DOHH2 (cell line): ENCODE results near the gene TLE3.

Experiments
- EZH2phosphoT487 ChIP-seq: fragments of 200-600 bp; sonication (generic); IDR thresholded peaks from 2 replicates; pipeline ENCODE4 v1.6.1; 2017; ENCODE audit warnings: borderline replicate concordance, mild to moderate bottlenecking, antibody characterized with exemption, low read length, moderate library complexity, mixed read lengths
- TF ChIP-seq, protein P1 (sequence below): fragments of 200-600 bp; sonication (generic); IDR thresholded peaks from one replicate; pipeline ENCODE4 v1.5.1; 2014; ENCODE audit warnings: antibody characterized with exemption, mild to moderate bottlenecking, low read depth, low read length; ENCODE audit not compliant: poor library complexity, severe bottlenecking

- TF ChIP-seq, protein P1, sequence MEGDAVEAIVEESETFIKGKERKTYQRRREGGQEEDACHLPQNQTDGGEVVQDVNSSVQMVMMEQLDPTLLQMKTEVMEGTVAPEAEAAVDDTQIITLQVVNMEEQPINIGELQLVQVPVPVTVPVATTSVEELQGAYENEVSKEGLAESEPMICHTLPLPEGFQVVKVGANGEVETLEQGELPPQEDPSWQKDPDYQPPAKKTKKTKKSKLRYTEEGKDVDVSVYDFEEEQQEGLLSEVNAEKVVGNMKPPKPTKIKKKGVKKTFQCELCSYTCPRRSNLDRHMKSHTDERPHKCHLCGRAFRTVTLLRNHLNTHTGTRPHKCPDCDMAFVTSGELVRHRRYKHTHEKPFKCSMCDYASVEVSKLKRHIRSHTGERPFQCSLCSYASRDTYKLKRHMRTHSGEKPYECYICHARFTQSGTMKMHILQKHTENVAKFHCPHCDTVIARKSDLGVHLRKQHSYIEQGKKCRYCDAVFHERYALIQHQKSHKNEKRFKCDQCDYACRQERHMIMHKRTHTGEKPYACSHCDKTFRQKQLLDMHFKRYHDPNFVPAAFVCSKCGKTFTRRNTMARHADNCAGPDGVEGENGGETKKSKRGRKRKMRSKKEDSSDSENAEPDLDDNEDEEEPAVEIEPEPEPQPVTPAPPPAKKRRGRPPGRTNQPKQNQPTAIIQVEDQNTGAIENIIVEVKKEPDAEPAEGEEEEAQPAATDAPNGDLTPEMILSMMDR = no peak
- no peak for TF ChIP-seq EZH2phosphoT487
These were observed 11.1 kb downstream of the TLE3 start for GRCh38 chr15:70086636-70087035.
